GM21423 (cell line): Measurements from ENCODE around the gene CCDC122.
"Not testable (repeated sequence)": the region's sequence is repeated elsewhere in the genome, so short reads cannot be mapped to it uniquely, and the experiment has no call there.

Experiments
- ATAC-seq: cut with Tn5 transposase; IDR thresholded peaks from one replicate; pipeline ENCODE4 v1.9.1; 2021; ENCODE audit warnings: mild to moderate bottlenecking, moderate library complexity; ENCODE audit not compliant: unreplicated experiment

Gene CCDC122

GRCh38 chr13:43877766-43878165, 1.8 kb downstream of the CCDC122 start:
- ATAC-seq = no peak

GRCh38 chr13:43877326-43877725, 2.2 kb downstream of the CCDC122 start:
- ATAC-seq = no peak

GRCh38 chr13:43876366-43876765, 3.2 kb downstream of the CCDC122 start:
- no peak for ATAC-seq

GRCh38 chr13:43874504-43875092, 4.9 kb downstream of the CCDC122 start:
- ATAC-seq = no peak

- no peak for ATAC-seq
Measured at GRCh38 chr13:43872181-43872580, 7.4 kb downstream of the CCDC122 start.

- no peak for ATAC-seq
Measured at GRCh38 chr13:43865892-43866291, 13.6 kb downstream of the CCDC122 start.

- ATAC-seq = no peak
Measured at GRCh38 chr13:43864921-43865320, 14.6 kb downstream of the CCDC122 start.

GRCh38 chr13:43861863-43862262, 17.7 kb downstream of the CCDC122 start:
- no peak for ATAC-seq

GRCh38 chr13:43852923-43853404, 26.6 kb downstream of the CCDC122 start:
- ATAC-seq = no peak

GRCh38 chr13:43850873-43851272, 28.7 kb downstream of the CCDC122 start:
- ATAC-seq = no peak

- no peak for ATAC-seq
Measured at GRCh38 chr13:43848001-43848649, 31.4 kb downstream of the CCDC122 start.

GRCh38 chr13:43846496-43847158, 32.9 kb downstream of the CCDC122 start:
- ATAC-seq = no peak

- no peak for ATAC-seq
Measured at GRCh38 chr13:43838909-43839308, 40.6 kb downstream of the CCDC122 start.

- ATAC-seq = no peak
Measured at GRCh38 chr13:43835701-43836100, 43.8 kb downstream of the CCDC122 start.

GRCh38 chr13:43831088-43831487, 48.5 kb downstream of the CCDC122 start:
- ATAC-seq = no peak

GRCh38 chr13:43830497-43830881, 49.1 kb downstream of the CCDC122 start:
- ATAC-seq = no peak

GRCh38 chr13:43824656-43825055, 54.9 kb downstream of the CCDC122 start:
- not testable (repeated sequence) for ATAC-seq

- no peak for ATAC-seq
Measured at GRCh38 chr13:43822969-43823368, 56.6 kb downstream of the CCDC122 start.

GRCh38 chr13:43816401-43816889, 63.1 kb downstream of the CCDC122 start:
- ATAC-seq = no peak

GRCh38 chr13:43815204-43815603, 64.3 kb downstream of the CCDC122 start:
- no peak for ATAC-seq

GRCh38 chr13:43808676-43809075, 70.9 kb downstream of the CCDC122 start:
- no peak for ATAC-seq

GRCh38 chr13:43805681-43806128, 73.8 kb downstream of the CCDC122 start:
- no peak for ATAC-seq
